ENCODE results near the gene DNPEP.

Gene DNPEP

GRCh38 chr2:219358170-219359075 is 29.3 kb downstream of the DNPEP start:
- no peak for DNase-seq (ENCODE audit: low read depth)

- no peak for DNase-seq (ENCODE audit: low read depth)
These were observed 30.9 kb downstream of the DNPEP start for GRCh38 chr2:219356834-219357233.

DNA sequence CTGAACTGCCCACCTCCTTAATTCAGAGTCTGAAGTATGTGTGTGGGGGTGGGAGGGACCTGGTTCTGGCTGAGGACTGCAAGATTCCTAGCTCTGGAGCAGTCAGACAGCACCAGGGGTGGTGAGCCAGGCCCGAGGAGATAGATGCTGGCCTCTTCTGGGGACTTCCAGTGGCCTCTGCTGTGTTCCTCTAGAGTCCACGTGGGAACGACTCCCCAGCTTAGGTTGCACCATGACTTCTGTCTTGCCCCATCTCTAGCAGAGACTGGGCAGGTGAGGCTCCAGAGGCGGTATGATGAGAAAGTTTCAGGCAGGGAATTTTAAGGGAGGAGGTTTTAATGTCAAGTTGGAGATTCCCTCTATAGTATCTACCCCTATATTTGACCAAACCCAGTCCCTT is 33.1 kb downstream of the DNPEP start:
- no peak for DNase-seq (ENCODE audit: low read depth)

DNA sequence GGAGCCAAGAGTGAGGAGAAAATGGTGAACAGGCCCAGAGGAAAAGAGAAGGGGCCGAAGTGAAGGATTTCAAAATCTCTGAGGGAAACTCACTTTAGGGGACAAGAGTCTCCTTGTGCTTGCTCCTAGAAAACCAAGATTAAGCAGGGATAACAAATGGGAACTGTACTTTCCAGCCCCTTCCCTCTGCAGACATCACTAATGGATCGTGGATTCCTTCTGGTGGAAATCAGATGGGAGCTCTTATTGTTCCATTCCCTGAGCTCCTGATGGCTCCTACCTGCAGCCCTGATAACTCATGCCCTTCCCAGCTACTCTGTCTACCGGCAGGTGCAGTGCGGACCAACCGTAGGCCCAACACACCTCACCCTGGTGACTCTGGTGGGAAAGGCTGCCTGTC is 34.6 kb downstream of the DNPEP start:
- DNase-seq (ENCODE audit: low read depth), result no peak

DNA sequence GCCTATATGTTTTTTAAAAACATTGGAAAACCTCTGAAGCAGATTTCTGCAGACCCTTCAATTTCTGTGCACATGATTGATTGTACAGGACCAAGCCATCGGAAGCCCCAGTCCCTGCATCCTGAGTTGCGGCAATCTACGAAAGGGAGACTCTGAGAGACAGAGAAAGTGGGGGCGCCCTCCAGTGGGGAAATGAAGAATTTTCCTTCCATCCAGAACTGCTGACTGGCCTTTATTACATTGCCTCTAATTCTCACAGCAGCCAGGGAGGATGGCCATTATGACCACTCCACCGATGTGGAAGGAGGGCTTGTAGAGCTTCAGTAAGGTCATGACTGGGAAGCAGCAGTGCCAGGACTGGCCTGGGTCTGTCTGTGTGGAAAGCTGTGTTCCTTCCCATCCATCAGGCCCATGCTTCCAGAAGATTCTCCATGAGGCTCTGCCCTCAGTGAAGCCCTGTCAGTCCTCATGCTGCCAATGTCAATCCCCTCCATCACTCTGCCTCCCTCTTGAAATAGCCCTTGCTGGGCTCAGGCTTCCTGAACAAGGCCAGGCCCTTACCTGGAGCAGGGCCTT is 35.2 kb downstream of the DNPEP start:
- peak; percentile 39 for DNase-seq (ENCODE audit: low read depth)

GRCh38 chr2:219350710-219351221 is 36.9 kb downstream of the DNPEP start:
- DNase-seq (ENCODE audit: low read depth), result no peak

DNA sequence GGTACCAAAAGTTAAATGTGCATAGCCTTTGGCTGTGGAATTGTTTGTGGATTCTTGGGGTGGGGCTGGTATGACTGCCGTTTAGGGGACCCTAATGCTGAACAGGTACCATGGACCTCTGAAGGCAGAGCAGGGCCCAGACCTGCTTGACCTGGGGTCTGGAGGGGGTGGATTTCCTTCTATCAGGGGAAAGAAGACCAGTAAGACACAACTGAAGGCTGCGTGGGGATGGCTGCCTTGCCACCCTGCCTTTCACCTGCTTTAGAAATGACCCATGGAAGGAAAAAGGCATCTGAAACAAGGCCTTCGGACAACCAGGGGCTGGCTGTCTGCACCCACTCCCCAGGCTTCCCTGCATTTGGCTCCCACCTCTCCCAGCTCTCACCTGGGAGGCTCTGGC is 37.5 kb downstream of the DNPEP start:
- no peak for DNase-seq (ENCODE audit: low read depth)

- DNase-seq (ENCODE audit: low read depth), result no peak
These were observed 42.8 kb downstream of the DNPEP start for GRCh38 chr2:219344751-219345430.

DNA sequence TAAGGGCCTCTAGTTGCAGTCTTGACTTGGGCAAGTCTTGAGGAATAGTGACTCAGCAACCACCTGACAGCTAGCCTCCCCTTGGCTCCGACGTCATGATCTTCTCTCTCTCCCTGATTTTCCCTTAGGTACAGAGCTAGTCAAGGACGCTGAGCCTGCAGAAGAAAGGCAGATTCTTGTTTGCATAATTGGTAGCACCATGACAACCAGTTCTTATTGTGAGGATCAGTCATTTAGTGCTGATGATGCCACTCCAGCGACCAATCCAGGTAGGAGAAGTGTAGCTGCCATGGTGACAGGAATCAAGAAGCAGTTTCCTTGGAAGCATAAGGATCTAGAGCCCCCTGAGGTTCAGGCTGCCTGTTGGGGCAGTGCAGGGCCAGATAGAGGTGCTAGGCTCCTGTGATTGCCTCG is 52.3 kb downstream of the DNPEP start:
- no peak for DNase-seq (ENCODE audit: low read depth)

GRCh38 chr2:219334076-219334475 is 53.6 kb downstream of the DNPEP start:
- DNase-seq (ENCODE audit: low read depth), result no peak

DNA sequence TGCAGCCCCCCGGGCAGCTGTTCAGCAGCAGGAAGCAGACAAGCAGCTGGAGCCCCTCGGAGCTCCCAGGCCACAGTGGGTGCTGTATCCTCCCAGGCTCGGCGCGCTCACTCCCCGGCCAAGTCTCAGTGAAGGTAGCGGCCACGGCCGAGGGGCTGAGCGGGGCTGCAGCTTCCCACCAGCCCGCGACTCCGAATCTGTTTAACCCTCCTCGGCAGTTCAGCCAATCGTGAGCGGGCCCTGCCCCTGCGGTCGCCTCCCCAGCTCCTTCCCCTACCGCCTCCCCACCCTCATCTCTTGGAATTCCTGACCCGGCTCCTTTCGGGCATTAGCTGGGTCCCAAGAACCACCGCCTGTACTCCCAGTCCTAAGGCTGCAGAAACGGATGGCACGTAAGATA is 55.2 kb downstream of the DNPEP start, which contains the start of gene RESP18:
RESP18 (minus strand) TSS at position 203 of the 400 bp plus-strand sequence.
- DNase-seq (ENCODE audit: low read depth), result no peak

GRCh38 chr2:219331560-219332213 is 56.0 kb downstream of the DNPEP start:
- no peak for DNase-seq (ENCODE audit: low read depth)

DNA sequence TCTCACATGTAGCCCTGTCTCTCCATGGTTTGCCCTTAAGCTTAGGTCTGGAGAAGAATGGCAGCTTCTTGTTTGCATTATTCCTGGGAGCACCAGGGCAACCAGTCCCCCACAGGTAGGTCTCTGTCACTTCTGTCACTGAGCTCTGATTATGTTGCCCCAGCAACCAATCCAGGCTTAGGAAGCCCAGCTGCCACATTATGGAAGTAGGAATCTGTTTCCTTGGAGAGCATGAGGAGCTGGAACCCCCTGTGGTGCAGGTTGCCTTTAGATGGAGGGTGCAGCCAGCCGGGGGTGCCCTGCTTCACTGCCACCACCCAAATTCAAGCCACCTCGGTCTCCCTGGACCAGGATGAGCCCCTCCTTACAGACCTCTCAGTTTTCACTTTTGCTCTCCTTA is 60.0 kb downstream of the DNPEP start:
- DNase-seq (ENCODE audit: low read depth), result no peak

GRCh38 chr2:219325657-219326315 is 61.9 kb downstream of the DNPEP start:
- DNase-seq (ENCODE audit: low read depth), result no peak

DNA sequence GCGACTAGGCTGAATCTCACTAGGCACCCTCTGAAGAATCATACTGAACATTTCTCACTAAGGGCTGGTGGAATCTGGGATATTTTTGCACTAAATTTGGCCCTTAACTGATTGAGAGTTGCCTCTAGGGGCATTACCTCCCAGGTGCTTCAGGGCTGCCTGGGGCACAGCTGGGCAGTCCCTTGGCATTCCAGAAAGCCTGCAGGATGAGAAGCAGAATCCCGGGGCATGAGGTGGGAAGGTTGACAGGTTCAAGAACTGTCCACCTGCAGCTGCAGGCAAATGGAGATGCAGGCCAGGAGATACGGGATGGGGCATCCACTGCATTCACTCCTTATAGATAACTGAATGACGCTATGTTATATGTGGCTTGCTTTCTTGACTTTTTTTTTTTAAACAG is 62.6 kb downstream of the DNPEP start:
- DNase-seq (ENCODE audit: low read depth), result no peak

GRCh38 chr2:219323434-219323833 is 64.3 kb downstream of the DNPEP start:
- DNase-seq (ENCODE audit: low read depth), result no peak

Measured in activated gamma-delta T cell treated with anti-CD3 and anti-CD28 coated beads, Interleukin-2, amount 50 U/mL, for 16 hours (primary cell).